T-helper 17 cell (primary cell): Measurements from ENCODE around the gene PACS2. TPM values are rescaled to one million over a fixed set of nuclear protein-coding genes. Genes with fewer than 3 reads are reported as not detected.

Source experiments
- ATAC-seq: fragments of 150-1000 bp; cut with Tn5 transposase; 2 replicates; pipeline ENCODE4 v1.10.0; 2021; ENCODE audit warnings: mild to moderate bottlenecking, moderate library complexity
- DNase-seq, 3 donors: peaks; one replicate each; pipeline versions ENCODE4 v3.0.0 to v3.0.0-alpha.2; 2020 to 2021
- H3K9me3 ChIP-seq: one replicate; pipeline ENCODE4 v1.7.0; 2013; ENCODE audit warnings: low read length, mild to moderate bottlenecking; ENCODE audit not compliant: control insufficient read depth, poor library complexity, severe bottlenecking
- H3K27ac Mint-ChIP-seq: one replicate; pipeline ENCODE4 v1.8.0; 2022; ENCODE audit warnings: mild to moderate bottlenecking, moderate library complexity, mixed read lengths
- H3K27me3 Mint-ChIP-seq: one replicate; pipeline ENCODE4 v1.8.0; 2022; ENCODE audit warnings: mixed read lengths
- H3K36me3 Mint-ChIP-seq: one replicate; pipeline ENCODE4 v1.8.0; 2022; ENCODE audit warnings: low read depth, mixed read lengths
- H3K4me1 Mint-ChIP-seq: one replicate; pipeline ENCODE4 v1.8.0; 2022; ENCODE audit warnings: mild to moderate bottlenecking, mixed read lengths
- H3K4me3 Mint-ChIP-seq: one replicate; pipeline ENCODE4 v1.8.0; 2022; ENCODE audit warnings: mild to moderate bottlenecking, moderate library complexity, mixed read lengths
- total RNA-seq, 4 donors: library from RNA in 2 of 4; stranded (reverse) in 2 of 4; gene quantifications; one replicate each; pipeline ENCODE4 v1.2.3 and lab custom pipeline; 2022 to 2026

Gene PACS2
- total RNA-seq, 2 donors from 2014 or later: 56.0 to 64.9 TPM

- ATAC-seq: no peak
- no peak for DNase-seq
- Mint-ChIP-seq H3K4me3 (no peak overlapping the region), H3K4me1 (peaks cover 2% of the 10 kb centered on the region), H3K36me3 (peaks cover 2% of the 10 kb centered on the region), H3K27ac (no peak overlapping the region), H3K27me3 (no peaks in the 10 kb centered on the region)
- H3K9me3 ChIP-seq: no peaks in the 10 kb centered on the region
Measured at GRCh38 chr14:105442125-105442524, 127.6 kb downstream of the PACS2 start.

DNA sequence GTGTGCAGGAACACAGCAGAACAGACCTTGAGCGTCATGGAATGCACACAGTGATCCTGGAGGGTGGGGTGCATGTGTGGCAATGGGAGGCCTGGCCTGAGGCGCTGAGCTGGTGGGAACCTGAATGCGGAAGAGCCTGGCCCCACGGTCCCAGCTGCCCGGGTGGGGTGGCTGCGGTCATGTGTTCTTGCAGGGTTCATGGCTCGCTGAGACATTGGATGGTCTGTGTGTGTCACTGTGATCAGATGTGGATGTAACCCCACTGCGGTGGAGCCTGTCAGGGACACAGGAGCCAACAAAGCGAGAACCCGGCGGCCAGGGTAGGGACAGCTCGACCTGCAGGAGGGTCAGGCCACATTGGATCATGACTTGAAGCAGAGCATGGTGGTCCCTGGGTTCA, 128.3 kb downstream of the PACS2 start:
- no peak for ATAC-seq
- Mint-ChIP-seq H3K36me3 (peaks cover 2% of the 10 kb centered on the region), H3K27ac (no peak overlapping the region)

GRCh38 chr14:105444859-105445258, 130.3 kb downstream of the PACS2 start:
- H3K9me3 ChIP-seq: no peaks in the 10 kb centered on the region
- Mint-ChIP-seq H3K4me1 (peaks cover 6% of the 10 kb centered on the region), H3K4me3 (no peak overlapping the region), H3K27me3 (no peaks in the 10 kb centered on the region), H3K27ac (no peak overlapping the region), H3K36me3 (peaks cover 2% of the 10 kb centered on the region)
- ATAC-seq (no peak), DNase-seq (no peak)

More for the DNA sequence above, 128.3 kb downstream of the PACS2 start:
- H3K4me1 Mint-ChIP-seq: peaks cover 2% of the 10 kb centered on the region
- no peak for DNase-seq
- no peaks in the 10 kb centered on the region for H3K27me3 Mint-ChIP-seq
- H3K4me3 Mint-ChIP-seq: no peak overlapping the region
- H3K9me3 ChIP-seq: no peaks in the 10 kb centered on the region

- ATAC-seq (no peak), DNase-seq (no peak)
- H3K9me3 ChIP-seq: no peaks in the 10 kb centered on the region
- H3K36me3 Mint-ChIP-seq: peaks cover 2% of the 10 kb centered on the region
- no peaks in the 10 kb centered on the region for H3K27me3 Mint-ChIP-seq
- no peak overlapping the region for H3K27ac Mint-ChIP-seq
- peaks cover 6% of the 10 kb centered on the region for H3K4me1 Mint-ChIP-seq
- no peak overlapping the region for H3K4me3 Mint-ChIP-seq
Measured at GRCh38 chr14:105445290-105445689, 130.7 kb downstream of the PACS2 start.

GRCh38 chr14:105445901-105446845, 131.6 kb downstream of the PACS2 start:
- Mint-ChIP-seq H3K27ac (peak overlapping the region; percentile 32), H3K4me1 (peaks cover 6% of the 10 kb centered on the region), H3K4me3 (no peak overlapping the region), H3K27me3 (no peaks in the 10 kb centered on the region), H3K36me3 (peaks cover 2% of the 10 kb centered on the region)
- DNase-seq (no peak), ATAC-seq (no peak)
- no peaks in the 10 kb centered on the region for H3K9me3 ChIP-seq

GRCh38 chr14:105446971-105447370, 132.4 kb downstream of the PACS2 start:
- ATAC-seq: no peak
- Mint-ChIP-seq H3K4me3 (no peak overlapping the region), H3K27me3 (no peaks in the 10 kb centered on the region), H3K27ac (peak overlapping the region; percentile 32), H3K4me1 (peaks cover 4% of the 10 kb centered on the region), H3K36me3 (no peaks in the 10 kb centered on the region)
- DNase-seq: no peak
- no peaks in the 10 kb centered on the region for H3K9me3 ChIP-seq

Other genes starting within 250 kb of the PACS2 start
- 10 to 100 TPM; 43.4 to 47.1 TPM for gene GPR132, start 249.3 kb upstream of the PACS2 start, total RNA-seq
- 1 to 10 TPM in 1 of 2 donors, under 1 TPM in 1; 0.55 to 1.2 TPM for gene JAG2, start 146.0 kb upstream of the PACS2 start, total RNA-seq
- 10 to 100 TPM; 10.8 to 15.4 TPM for gene NUDT14, start 133.4 kb upstream of the PACS2 start, total RNA-seq
- 10 to 100 TPM; 34.9 to 36.2 TPM for gene BTBD6, start 66.2 kb upstream of the PACS2 start, total RNA-seq
- 10 to 100 TPM; 60.1 to 62.6 TPM for gene BRF1, start 13.7 kb upstream of the PACS2 start, total RNA-seq
- 1 to 10 TPM in 1 of 2 donors, under 1 TPM in 1; 0.60 to 1.7 TPM for gene TEX22, start 83.8 kb downstream of the PACS2 start, total RNA-seq
- gene MTA1, start 105.1 kb downstream of the PACS2 start, total RNA-seq: 10 to 100 TPM; 99.0 to 99.7 TPM
- 10 to 100 TPM; 51.6 to 58.8 TPM for gene CRIP2, start 160.1 kb downstream of the PACS2 start, total RNA-seq
- 100 to 1,000 TPM; 451 to 842 TPM for gene CRIP1, start 172.1 kb downstream of the PACS2 start, total RNA-seq
- 100 to 1,000 TPM; 141 to 361 TPM for gene TEDC1, start 176.5 kb downstream of the PACS2 start, total RNA-seq
- gene TMEM121, start 211.8 kb downstream of the PACS2 start, total RNA-seq: 1 to 10 TPM in 1 of 2 donors, under 1 TPM in 1; 0.85 to 2.6 TPM